VCaP (cell line): ENCODE measurements around the gene ARHGAP24.

ENCODE experiments used
- H3K27ac ChIP-seq: fragments of 450-650 bp; 2 replicates; pipeline ENCODE4 v1.5.1; 2017
- TF ChIP-seq, protein P1 (sequence below): fragments of 450-650 bp; conservative IDR thresholded peaks from 2 replicates; pipeline ENCODE4 v1.5.1; 2017; ENCODE audit warnings: mild to moderate bottlenecking, moderate library complexity

The ARHGAP24 gene

DNA sequence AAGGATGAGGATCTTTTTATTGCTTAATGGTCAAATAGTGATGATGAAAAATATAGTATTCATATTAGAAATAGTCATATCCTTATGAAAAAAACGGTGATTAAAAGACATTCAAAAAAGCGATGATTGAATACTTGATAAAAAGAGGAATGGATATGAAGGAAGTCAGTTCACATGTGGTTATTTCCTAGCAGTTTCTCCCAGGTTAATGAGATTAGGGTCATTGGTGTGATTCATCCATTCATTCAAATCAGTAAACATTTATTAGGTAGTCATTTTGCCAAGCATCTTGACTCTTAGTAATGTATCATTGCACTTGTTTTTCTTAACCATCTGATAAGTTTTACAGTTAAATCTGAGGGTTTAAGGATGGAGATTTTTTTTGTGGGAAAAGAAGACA lies 294.1 kb downstream of the ARHGAP24 start:
- no peak overlapping the region for H3K27ac ChIP-seq
- TF ChIP-seq, protein P1, sequence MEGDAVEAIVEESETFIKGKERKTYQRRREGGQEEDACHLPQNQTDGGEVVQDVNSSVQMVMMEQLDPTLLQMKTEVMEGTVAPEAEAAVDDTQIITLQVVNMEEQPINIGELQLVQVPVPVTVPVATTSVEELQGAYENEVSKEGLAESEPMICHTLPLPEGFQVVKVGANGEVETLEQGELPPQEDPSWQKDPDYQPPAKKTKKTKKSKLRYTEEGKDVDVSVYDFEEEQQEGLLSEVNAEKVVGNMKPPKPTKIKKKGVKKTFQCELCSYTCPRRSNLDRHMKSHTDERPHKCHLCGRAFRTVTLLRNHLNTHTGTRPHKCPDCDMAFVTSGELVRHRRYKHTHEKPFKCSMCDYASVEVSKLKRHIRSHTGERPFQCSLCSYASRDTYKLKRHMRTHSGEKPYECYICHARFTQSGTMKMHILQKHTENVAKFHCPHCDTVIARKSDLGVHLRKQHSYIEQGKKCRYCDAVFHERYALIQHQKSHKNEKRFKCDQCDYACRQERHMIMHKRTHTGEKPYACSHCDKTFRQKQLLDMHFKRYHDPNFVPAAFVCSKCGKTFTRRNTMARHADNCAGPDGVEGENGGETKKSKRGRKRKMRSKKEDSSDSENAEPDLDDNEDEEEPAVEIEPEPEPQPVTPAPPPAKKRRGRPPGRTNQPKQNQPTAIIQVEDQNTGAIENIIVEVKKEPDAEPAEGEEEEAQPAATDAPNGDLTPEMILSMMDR = no peak

DNA sequence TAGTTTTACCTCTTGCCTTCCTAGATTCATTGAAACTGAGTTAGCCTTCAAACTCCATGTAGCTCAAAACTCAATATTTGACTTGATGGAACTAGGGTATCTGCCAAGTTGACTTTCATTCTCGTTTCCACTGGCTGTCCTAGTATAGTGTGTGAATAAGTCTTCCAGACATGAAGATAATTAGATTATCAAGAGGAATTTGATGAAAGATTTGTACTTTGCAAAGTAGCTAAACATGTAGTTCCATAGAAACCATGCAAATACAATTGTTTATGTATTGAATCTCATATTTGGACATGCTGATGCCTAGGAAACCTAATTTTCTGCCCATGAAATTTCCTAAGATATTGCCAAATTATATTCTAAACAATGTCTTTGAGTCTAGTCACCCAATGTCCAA lies 297.5 kb downstream of the ARHGAP24 start:
- TF ChIP-seq, protein P1 = no peak
- H3K27ac ChIP-seq = no peak overlapping the region

- H3K27ac ChIP-seq = no peak overlapping the region
- TF ChIP-seq, protein P1 = no peak
Observed at GRCh38 chr4:85773372-85773771, 298.4 kb downstream of the ARHGAP24 start.

- TF ChIP-seq, protein P1 = no peak
- H3K27ac ChIP-seq = no peak overlapping the region; the same call in 1 of the 2 replicates
Observed at GRCh38 chr4:85774000-85774399, 299.1 kb downstream of the ARHGAP24 start.

GRCh38 chr4:85774489-85774888 lies 299.5 kb downstream of the ARHGAP24 start:
- TF ChIP-seq, protein P1 = no peak
- H3K27ac ChIP-seq = no peak overlapping the region; the same call in 1 of the 2 replicates

DNA sequence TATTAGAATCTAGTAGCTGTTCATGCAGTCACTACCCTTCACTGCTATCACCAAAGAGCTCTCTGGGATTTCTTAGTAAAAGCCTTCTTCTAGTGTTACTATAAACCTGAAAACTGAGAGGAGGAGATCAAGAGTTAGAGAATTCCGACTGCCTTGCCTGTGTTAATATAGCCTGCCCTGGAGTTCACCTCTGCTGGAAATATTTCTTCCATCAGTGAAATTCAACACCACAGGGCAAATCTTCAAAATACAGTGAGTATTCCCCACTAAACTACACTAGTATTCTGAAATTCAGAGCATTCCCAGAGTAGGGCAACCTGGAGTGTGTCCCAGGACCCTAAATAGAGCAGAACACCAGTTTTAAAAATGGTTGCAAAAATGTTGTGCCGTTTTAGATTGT lies 301.1 kb downstream of the ARHGAP24 start:
- H3K27ac ChIP-seq = no peak overlapping the region
- TF ChIP-seq, protein P1 = no peak

GRCh38 chr4:85776579-85776978 lies 301.6 kb downstream of the ARHGAP24 start:
- no peak overlapping the region for H3K27ac ChIP-seq
- TF ChIP-seq, protein P1 = no peak
